ENCODE data around the gene EXOC7.

DNA sequence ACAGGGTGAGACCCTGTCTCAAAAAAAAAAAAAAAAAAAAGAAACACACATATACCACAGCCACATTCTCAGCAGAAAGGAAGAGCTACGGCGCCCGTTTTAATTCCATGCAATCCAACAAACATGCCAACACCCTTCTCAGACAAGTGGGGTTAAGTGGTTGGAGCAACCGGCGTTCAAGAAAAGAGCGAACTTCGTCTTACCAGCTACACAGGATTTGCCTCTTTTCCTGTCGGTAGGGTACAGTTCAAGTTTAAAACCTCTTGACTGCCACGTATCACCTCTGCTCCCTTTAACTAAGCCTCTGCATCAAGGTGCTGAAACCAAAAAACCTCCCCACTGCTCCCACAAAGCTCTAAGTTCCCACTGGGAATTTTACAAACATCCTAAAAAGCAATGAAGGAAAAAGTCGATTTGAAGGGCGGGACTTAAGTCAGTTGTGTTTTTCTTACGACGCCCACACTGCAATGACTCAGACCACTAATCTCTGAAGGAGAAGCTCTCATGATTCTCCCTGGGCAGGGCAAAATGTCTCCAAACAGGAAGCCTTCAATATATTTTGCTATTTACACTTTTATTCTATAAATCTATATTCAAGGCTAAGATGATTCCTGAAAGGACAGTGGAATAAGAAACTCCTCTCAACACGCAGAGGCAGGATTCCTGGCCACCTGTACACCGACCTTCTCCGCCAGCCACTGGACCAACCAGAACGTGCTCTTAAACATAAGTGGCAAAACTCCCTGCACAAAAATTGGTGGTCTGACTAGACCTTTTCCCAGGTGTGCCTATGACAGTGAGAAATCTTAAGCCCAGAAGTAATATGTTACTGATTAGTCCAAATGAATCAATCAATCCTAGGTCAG, 50.1 kb downstream of the EXOC7 start:
- TF ChIP-seq, protein P1, sequence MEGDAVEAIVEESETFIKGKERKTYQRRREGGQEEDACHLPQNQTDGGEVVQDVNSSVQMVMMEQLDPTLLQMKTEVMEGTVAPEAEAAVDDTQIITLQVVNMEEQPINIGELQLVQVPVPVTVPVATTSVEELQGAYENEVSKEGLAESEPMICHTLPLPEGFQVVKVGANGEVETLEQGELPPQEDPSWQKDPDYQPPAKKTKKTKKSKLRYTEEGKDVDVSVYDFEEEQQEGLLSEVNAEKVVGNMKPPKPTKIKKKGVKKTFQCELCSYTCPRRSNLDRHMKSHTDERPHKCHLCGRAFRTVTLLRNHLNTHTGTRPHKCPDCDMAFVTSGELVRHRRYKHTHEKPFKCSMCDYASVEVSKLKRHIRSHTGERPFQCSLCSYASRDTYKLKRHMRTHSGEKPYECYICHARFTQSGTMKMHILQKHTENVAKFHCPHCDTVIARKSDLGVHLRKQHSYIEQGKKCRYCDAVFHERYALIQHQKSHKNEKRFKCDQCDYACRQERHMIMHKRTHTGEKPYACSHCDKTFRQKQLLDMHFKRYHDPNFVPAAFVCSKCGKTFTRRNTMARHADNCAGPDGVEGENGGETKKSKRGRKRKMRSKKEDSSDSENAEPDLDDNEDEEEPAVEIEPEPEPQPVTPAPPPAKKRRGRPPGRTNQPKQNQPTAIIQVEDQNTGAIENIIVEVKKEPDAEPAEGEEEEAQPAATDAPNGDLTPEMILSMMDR (IDR thresholded peaks at IDR 0.05): no peak
- TF ChIP-seq POLR2A (IDR thresholded peaks at IDR 0.05): no peak

All from prostate gland (tissue), 2 donors.